Activated effector memory CD4-positive, alpha-beta T cell treated with Interleukin-2 at 50 U/mL for 16 hours (primary cell): Measurements from ENCODE around the gene CENPX.

Experiments used
- DNase-seq: peaks from one replicate; pipeline ENCODE4 v3.0.0-alpha.2; 2020

CENPX gene

GRCh38 chr17:82009413-82009812 is 13.3 kb downstream of the CENPX start:
- DNase-seq, result no peak

GRCh38 chr17:82008941-82009405 is 13.7 kb downstream of the CENPX start:
- no peak for DNase-seq

- DNase-seq, result no peak
These were observed 14.3 kb downstream of the CENPX start for GRCh38 chr17:82008258-82008940.

GRCh38 chr17:82007495-82008257 is 15.0 kb downstream of the CENPX start:
- DNase-seq, result no peak

- DNase-seq, result no peak
These were observed 15.5 kb downstream of the CENPX start for GRCh38 chr17:82007228-82007494.

- DNase-seq, result no peak
These were observed 16.0 kb downstream of the CENPX start for GRCh38 chr17:82006468-82007227.

GRCh38 chr17:82005701-82006348 is 16.9 kb downstream of the CENPX start:
- no peak for DNase-seq

GRCh38 chr17:82004517-82005455 is 17.9 kb downstream of the CENPX start:
- DNase-seq, result no peak

- DNase-seq, result no peak
These were observed 19.0 kb downstream of the CENPX start for GRCh38 chr17:82003411-82004381.

- no peak for DNase-seq
These were observed 21.1 kb downstream of the CENPX start for GRCh38 chr17:82001571-82002056.

GRCh38 chr17:82000803-82001570 is 21.7 kb downstream of the CENPX start:
- no peak for DNase-seq

GRCh38 chr17:81999976-82000802 is 22.5 kb downstream of the CENPX start:
- DNase-seq, result no peak

- DNase-seq, result no peak
These were observed 23.1 kb downstream of the CENPX start for GRCh38 chr17:81999587-81999975.

- no peak for DNase-seq
These were observed 23.8 kb downstream of the CENPX start for GRCh38 chr17:81998691-81999438.

- no peak for DNase-seq
These were observed 24.5 kb downstream of the CENPX start for GRCh38 chr17:81998212-81998611.

GRCh38 chr17:81996757-81997441 is 25.8 kb downstream of the CENPX start:
- no peak for DNase-seq

- DNase-seq, result no peak
These were observed 26.4 kb downstream of the CENPX start for GRCh38 chr17:81996232-81996756.
